SH-SY5Y (cell line): ENCODE results near the gene MYO1E.

ENCODE experiments used
- GATA2 ChIP-seq: IDR thresholded peaks from 2 replicates; pipeline ENCODE4 v1.6.1; 2011; ENCODE audit warnings: mild to moderate bottlenecking, low read depth, low read length
- GATA3 ChIP-seq: IDR thresholded peaks from 2 replicates; pipeline ENCODE4 v1.6.1; 2011; ENCODE audit warnings: low read depth, mild to moderate bottlenecking, low read length, moderate library complexity

GRCh38 chr15:59099162-59099685 is 273.4 kb downstream of the MYO1E start:
- TF ChIP-seq GATA3, result no peak
- no peak for TF ChIP-seq GATA2
